Limb (tissue), 2 donors: Measurements from ENCODE around the gene TMSB4Y.
A peak's percentile ranks its signal among the peaks of the same experiment; 100 is the strongest.

ENCODE experiments used
- DNase-seq, 2 donors: peaks; one replicate each; pipeline ENCODE4 v3.0.0-alpha.2; 2016; ENCODE audit errors: extremely low spot score in 2 of 2

Gene TMSB4Y

DNA sequence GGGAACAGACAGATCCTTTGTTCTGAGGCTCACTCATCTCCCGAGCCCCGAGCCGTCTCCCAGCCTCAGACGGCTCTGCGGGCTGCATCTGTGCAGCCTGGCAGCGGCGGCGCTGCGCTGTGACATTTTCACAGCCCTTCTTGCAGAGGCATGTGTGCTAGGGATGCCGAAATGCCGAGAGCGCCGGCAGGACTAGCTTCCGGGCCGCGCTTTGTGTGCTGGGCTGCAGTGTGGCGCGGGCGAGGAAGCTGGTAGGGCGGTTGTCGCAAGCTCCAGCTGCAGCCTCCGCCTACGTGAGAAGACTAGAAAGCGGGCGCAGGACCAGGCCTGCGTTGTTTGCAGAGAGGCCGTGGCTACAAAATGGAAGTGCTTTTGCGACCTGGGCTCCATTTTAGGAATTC lies at the start of gene TMSB4Y:
TMSB4Y (plus strand) TSS at position 332 of the 401 bp plus-strand sequence.
- DNase-seq = peak; percentile 51 to 78

- DNase-seq = no peak
Observed at GRCh38 chrY:13664162-13664561, 39.5 kb upstream of the TMSB4Y start.

- no peak for DNase-seq
Observed at GRCh38 chrY:13671122-13671521, 32.6 kb upstream of the TMSB4Y start.

DNA sequence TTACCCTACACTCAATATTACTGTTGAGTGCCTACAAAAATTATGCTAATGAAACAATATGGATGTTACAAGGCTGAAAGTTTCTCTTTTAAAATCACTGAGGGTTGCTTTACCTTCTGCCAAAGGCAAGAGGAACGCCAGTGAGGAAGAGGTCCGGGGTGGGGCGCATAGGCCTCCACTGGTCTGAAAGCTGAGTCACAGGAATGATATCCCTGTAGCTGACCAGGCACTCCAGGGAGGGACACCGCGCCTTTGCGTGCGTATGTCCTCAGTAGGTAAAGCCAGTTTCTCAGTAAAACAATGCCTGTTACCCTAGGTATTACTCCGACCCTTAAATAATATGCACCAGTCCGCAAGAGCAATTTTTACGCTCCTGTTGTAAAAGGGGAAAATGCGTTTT lies 1.4 kb upstream of the TMSB4Y start:
- DNase-seq = no peak

GRCh38 chrY:13704121-13704930 lies 627 bp downstream of the TMSB4Y start:
- peak; percentile 13 to 57 for DNase-seq

- peak in 1 of 2 donors; percentile 26 for DNase-seq
Observed at GRCh38 chrY:13705197-13705596, 1.5 kb downstream of the TMSB4Y start.

DNA sequence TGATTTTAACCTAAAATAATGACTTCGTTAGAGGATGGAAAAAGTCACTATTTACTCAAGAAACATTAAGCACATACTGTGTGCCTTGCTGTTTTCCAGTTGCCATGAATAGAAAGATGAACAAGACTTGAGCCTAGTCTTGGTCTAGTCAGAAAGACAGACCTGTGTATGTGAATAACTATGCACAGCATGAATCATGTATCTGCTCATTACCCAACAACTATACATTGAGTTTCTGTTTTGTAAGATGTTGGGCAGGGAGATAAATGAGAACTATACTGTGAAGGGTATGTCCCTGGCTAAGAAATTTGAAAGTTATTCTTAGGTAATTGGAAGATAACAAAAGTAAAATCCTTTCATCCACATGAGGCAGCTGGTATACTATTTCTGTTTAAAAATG lies 4.3 kb downstream of the TMSB4Y start:
- no peak for DNase-seq

GRCh38 chrY:13718996-13719395 lies 15.3 kb downstream of the TMSB4Y start:
- no peak for DNase-seq

DNA sequence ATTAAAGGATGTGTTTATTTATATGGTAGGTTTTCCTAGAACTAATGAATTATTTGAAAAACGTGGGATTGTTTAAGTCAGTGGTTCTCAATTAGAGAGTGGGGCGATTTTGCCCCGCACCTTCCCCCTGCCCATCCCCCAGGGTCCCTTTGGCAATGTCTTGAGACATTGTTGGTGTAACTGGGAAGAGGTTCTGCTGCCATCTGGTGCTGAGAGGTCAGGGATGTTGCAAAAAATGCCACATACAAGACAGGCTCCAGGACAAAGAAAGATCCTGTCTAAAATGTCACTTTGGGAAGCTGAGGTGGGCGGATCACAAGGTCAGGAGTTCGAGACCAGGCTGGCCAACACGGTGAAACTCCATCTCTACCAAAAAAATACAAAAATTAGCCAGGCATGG lies 25.8 kb downstream of the TMSB4Y start:
- DNase-seq = no peak

GRCh38 chrY:13738618-13739017 lies 34.9 kb downstream of the TMSB4Y start:
- peak; percentile 12 to 36 for DNase-seq

- DNase-seq = peak in 1 of 2 donors; percentile 53
Observed at GRCh38 chrY:13751289-13752071, 47.8 kb downstream of the TMSB4Y start.

- no peak for DNase-seq
Observed at GRCh38 chrY:13754661-13755060, 51.0 kb downstream of the TMSB4Y start.
